HG02885 (cell line): ENCODE data around the gene CDH23.

Source experiments
- ATAC-seq: cut with Tn5 transposase; IDR thresholded peaks from one replicate; pipeline ENCODE4 v1.9.1; 2021; ENCODE audit warnings: mild to moderate bottlenecking; ENCODE audit not compliant: unreplicated experiment, poor library complexity

CDH23 gene

GRCh38 chr10:71828702-71829101, 432.0 kb downstream of the CDH23 start:
- no peak for ATAC-seq

DNA sequence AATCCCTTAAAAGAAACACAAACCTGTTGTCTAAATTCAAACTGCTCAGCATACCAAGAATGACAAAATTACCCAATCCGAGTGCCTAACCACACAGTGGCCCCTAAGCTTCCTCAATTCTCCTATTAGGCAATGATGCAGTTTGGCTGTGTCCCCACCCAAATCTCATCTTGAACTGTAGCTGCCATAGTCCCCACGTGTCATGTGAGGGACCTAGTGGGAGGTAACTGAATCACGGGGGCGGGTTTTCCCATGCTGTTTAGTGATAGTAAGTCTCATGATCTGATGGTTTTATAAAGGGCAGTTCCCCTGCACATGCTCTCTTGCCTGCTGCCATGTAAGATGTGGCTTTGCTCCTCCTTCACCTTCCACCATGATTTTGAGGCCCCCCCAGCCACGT, 432.5 kb downstream of the CDH23 start:
- no peak for ATAC-seq

GRCh38 chr10:71829896-71830295, 433.2 kb downstream of the CDH23 start:
- ATAC-seq, result no peak

DNA sequence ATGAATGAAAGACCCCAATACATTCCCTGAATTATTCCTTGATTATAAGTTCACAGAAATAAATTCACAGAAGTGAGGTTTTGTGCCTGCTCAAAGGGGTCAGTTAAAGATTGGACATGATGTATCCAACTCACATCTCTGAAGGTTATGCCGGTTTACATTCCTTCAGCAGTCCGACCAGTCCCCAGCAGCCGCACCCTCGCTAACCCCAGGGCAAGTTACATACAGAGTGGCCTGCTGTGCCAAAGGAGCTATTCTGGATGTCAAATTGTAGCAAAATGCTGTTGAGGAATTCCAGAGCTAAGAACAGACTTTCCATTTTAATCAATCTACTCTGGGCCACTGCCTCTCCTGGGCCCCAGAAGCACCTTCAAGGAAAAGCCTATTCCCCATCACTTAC, 434.0 kb downstream of the CDH23 start:
- no peak for ATAC-seq

- no peak for ATAC-seq
Measured at GRCh38 chr10:71831646-71832552, 435.2 kb downstream of the CDH23 start.

GRCh38 chr10:71832967-71833366, 436.2 kb downstream of the CDH23 start:
- no peak for ATAC-seq

DNA sequence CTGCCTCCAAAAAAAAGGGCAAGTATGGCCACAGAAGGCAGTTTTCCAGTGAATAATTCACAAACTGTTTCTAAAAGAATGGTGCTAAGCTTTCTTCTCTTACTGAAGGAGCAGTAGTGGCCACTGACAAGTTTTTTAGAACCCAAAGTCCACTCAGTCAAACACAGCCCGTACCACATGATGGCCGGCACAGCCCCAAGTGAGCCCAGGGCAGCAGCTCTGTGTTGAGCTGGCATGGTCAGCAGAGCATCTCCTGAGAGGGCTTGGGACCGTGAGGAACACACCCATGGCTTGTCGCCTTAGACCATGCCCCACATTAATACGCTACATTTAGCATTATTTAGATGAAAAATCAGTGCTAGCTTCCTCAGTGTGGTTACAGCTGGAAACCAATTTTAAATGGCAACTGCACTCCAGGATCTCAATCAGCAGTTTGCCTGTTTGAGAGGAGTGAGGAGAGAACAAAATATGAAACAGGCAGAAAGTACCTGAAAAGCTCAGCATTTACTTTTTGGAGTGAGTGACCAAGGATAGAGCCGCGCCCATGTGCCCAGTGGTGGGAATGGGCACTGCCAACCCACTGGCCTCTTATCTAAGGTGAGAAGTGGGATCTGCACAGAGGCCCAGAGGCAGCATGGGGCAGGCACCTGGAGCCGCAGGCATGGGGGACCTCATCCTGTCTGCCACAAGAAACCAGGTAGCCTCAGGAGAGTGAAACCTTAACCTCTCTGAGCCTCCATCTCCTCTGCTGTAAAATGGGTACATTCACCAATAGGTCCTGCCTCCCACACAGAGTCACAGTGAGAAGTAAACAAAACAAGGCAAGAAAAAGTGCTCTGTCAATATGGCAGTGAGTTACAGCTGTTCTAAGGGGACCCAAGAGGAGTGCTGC, 437.0 kb downstream of the CDH23 start:
- ATAC-seq, result no peak

GRCh38 chr10:71834343-71834674, 437.6 kb downstream of the CDH23 start:
- no peak for ATAC-seq

GRCh38 chr10:71835671-71836595, 439.2 kb downstream of the CDH23 start:
- peak; percentile 89 for ATAC-seq

- peak; percentile 24 for ATAC-seq
Measured at GRCh38 chr10:71836596-71836974, 439.9 kb downstream of the CDH23 start.

GRCh38 chr10:71837098-71837827, 440.5 kb downstream of the CDH23 start:
- ATAC-seq, result no peak

DNA sequence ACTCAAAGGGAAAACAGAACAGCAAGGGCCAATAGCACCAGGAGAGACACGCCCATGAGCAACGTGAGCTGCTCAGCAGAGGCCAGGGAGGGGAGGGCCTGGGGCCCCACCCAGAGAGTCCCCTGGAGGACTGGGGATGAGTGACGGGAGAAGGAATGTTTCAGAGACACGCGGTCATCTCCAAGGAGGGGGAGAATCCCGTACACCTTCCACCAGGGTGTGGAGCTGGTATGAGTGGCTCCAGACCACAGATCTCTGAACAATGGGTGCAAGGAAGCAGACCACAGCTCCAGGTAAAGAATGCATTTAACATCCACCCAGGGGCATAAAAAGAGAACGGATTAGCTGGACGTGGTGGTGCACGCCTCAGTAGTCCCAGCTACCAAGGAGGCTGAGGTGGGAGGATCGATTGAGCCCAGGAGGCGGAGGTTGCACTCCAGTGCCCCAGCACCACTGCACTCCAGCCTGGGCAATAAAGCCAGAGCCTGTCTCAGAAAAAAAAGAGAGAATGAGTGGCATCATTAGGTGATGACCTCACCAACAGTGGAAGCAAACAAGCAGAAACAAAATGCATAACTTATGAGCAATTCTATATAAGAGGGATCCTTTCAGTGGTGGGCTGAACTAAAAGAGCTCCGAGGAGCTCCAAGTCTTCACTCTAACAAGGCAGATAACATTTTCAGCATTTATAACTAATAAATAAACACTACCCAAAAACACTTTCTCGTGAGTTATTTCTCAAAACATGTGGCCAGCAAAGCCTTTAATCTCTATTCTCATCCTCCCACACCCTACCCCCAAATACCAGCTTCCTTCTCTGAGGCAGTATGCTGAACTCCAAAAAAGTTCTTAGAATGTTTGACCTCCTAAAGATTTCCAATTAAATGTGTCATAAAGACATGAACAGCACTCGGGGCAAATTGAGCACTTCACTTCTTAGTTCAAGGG, 441.8 kb downstream of the CDH23 start:
- no peak for ATAC-seq

- no peak for ATAC-seq
Measured at GRCh38 chr10:71840177-71840957, 443.6 kb downstream of the CDH23 start.

GRCh38 chr10:71840958-71841335, 444.2 kb downstream of the CDH23 start:
- ATAC-seq, result no peak

DNA sequence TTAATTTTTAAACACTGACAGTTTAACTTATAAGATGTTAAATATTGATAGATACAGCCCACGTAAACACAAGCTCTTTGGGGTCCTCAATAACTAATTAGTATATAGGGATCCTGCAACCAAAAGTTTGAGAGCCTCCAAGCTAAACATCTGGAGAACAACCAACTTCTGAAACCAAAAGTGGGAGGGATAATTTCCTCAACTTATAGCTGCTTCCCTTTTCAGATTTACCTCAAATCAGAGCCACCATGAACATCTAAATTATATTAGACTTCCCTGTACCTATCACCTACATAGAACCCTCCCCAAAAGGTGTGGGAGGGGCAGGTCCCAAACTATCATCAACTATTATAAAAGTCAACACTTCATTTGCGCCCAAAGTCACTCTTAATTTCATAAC, 445.7 kb downstream of the CDH23 start:
- no peak for ATAC-seq

GRCh38 chr10:71842856-71843686, 446.4 kb downstream of the CDH23 start:
- ATAC-seq, result no peak

DNA sequence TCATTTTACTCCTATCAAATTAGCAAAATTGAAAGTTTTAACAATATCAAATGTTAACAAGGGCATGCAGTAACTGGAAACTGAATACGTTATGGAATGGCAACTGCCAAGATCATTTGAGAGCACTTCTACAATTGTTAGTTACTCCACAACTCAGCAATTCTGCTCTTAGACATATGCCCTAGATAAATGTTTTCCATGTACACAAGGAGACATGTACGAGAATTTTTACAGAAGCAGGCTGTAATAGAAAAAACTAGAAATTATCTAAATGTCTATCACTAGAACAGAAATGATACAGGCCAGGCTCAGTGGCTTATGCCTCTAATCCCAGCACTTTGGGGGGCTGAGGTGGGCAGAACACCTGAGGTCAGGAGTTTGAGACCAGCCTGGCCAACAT, 447.4 kb downstream of the CDH23 start:
- ATAC-seq, result no peak
